ENCODE results near the gene ZFP36L2. TPM values are rescaled to one million over a fixed set of nuclear protein-coding genes. Genes with fewer than 3 reads are reported as not detected.

ZFP36L2 gene
- total and polyA plus RNA-seq, 9 of the 15 experiments (the other 6 are each of a cell fraction or from before 2014, with no cell fraction given), result 4.1 to 60.6 (median 20.3) TPM

DNA sequence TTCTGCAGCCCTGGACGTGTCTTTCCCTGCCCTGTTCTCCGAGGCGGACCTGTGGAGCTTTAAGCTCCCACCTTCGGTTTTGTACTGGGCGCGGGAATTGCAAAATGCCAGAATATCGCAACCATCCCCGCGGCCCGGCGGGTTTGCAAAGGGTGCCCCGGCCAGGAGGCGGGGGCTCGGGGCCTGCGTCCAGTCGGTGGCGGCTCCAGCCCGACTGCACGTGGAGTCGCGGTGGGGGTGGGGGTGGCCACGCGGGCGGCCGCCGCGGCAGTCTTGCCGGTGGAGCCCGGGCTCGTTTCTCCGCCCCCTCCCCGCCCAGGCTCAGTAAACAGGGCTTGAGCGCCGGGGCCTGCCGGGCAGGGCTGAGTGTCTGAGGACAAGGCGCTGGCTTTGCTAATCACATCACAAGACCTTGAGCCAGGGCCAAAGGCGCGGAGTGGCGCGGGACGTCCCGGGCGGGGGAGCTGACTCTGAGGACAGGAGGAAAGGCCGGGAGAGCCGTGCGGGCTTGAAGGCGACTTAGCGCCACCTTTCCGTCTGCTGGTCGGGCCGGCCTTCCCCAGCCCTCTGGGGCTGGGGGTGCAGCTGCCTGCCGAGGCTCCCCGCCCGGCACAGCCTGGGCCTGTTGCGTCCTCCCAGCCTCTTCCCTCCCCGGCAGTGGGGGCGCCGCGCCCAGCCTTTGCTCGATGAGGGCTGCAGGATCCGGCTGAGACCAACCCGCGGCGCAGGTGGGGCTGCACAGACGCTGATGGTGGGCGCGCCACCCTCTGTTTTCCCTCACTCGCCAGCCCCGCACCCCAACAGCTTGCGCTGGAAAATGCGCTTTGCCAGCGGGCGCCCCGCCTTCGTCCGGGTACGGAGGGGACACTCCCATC is 786 bp upstream of the ZFP36L2 start (continued):
- TF ChIP-seq, protein P1, sequence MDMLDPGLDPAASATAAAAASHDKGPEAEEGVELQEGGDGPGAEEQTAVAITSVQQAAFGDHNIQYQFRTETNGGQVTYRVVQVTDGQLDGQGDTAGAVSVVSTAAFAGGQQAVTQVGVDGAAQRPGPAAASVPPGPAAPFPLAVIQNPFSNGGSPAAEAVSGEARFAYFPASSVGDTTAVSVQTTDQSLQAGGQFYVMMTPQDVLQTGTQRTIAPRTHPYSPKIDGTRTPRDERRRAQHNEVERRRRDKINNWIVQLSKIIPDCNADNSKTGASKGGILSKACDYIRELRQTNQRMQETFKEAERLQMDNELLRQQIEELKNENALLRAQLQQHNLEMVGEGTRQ (CRISPR knock-in tag; IDR thresholded peaks at IDR 0.05), result 0 out of 2 replicates have a peak, but pooled peaks have one; percentile 3
- TF ChIP-seq PTRF (tag; IDR thresholded peaks at IDR 0.05), result no peak
- peak; percentile 40; the same call in 1 of the 2 replicates for TF ChIP-seq MTA3 (IDR thresholded peaks at IDR 0.05; ENCODE audit: borderline replicate concordance)
- no peak for TF ChIP-seq GTF2E2 (tag; IDR thresholded peaks at IDR 0.05)
- no peak for TF ChIP-seq ZNF79 (CRISPR knock-in tag; IDR thresholded peaks at IDR 0.05; ENCODE audit: low read depth)
- TF ChIP-seq BRF1 (IDR thresholded peaks at IDR 0.05; ENCODE audit: borderline replicate concordance, extremely low read depth, insufficient read length), result no peak
- TF ChIP-seq, protein P2, sequence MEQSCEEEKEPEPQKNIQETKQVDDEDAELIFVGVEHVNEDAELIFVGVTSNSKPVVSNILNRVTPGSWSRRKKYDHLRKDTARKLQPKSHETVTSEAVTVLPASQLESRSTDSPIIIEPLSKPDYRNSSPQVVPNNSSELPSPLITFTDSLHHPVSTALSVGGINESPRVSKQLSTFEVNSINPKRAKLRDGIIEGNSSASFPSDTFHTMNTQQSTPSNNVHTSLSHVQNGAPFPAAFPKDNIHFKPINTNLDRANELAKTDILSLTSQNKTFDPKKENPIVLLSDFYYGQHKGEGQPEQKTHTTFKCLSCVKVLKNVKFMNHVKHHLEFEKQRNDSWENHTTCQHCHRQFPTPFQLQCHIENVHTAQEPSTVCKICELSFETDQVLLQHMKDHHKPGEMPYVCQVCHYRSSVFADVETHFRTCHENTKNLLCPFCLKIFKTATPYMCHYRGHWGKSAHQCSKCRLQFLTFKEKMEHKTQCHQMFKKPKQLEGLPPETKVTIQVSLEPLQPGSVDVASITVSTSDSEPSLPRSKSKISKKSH (CRISPR knock-in tag; IDR thresholded peaks at IDR 0.05), result no peak
- TF ChIP-seq SPI1 (IDR thresholded peaks at IDR 0.05; ENCODE audit: borderline replicate concordance, low read depth, low read length), result no peak
- no peak for TF ChIP-seq NCOA1 (IDR thresholded peaks at IDR 0.05; ENCODE audit: low read depth)
- no peak for TF ChIP-seq PPARD (CRISPR knock-in tag; IDR thresholded peaks at IDR 0.05)
- TF ChIP-seq JUN (IDR thresholded peaks at IDR 0.05; ENCODE audit: borderline replicate concordance, low read depth, low read length), result 0 out of 2 replicates have a peak, but pooled peaks have one; percentile 29
- TF ChIP-seq JUN (CRISPR knock-in tag; IDR thresholded peaks at IDR 0.05; ENCODE audit: borderline replicate concordance), result no peak
- TF ChIP-seq RBM22 (IDR thresholded peaks at IDR 0.05; ENCODE audit: low read depth, low read length, poor library complexity, severe bottlenecking), result peak; percentile 70
- no peak for TF ChIP-seq MCM5 (IDR thresholded peaks at IDR 0.05; ENCODE audit: low read depth)
- peak; percentile 21; the same call in 1 of the 2 replicates for TF ChIP-seq CREM (IDR thresholded peaks at IDR 0.05; ENCODE audit: low read depth)
- peak; percentile 92 for TF ChIP-seq PHB (CRISPR knock-in tag; IDR thresholded peaks at IDR 0.05)
- peak; percentile 68 for TF ChIP-seq POLR2A (conservative IDR thresholded peaks at IDR 0.05)
- TF ChIP-seq TBP (optimal IDR thresholded peaks at IDR 0.05; ENCODE audit: low read depth, low read length), result peak; percentile 19
- TF ChIP-seq ZNF780A (CRISPR knock-in tag; IDR thresholded peaks at IDR 0.05), result no peak
- no peak for TF ChIP-seq ETS2 (tag; IDR thresholded peaks at IDR 0.05; ENCODE audit: borderline replicate concordance, poor library complexity, severe bottlenecking)
- no peak for TF ChIP-seq ZNF766 (CRISPR knock-in tag; conservative IDR thresholded peaks at IDR 0.05)
- no peak for TF ChIP-seq HDAC6 (IDR thresholded peaks at IDR 0.05; ENCODE audit: low read depth, low read length)
- peak; percentile 15; the same call in 1 of the 2 replicates for TF ChIP-seq SMARCC2 (IDR thresholded peaks at IDR 0.05; ENCODE audit: low read depth)
- peak; percentile 93 for TF ChIP-seq ZFX (CRISPR knock-in tag; IDR thresholded peaks at IDR 0.05)
- TF ChIP-seq LEF1 (IDR thresholded peaks at IDR 0.05), result 0 out of 2 replicates have a peak, but pooled peaks have one; percentile 34
- 0 out of 2 replicates have a peak, but pooled peaks have one; percentile 83 for TF ChIP-seq POLR2H (tag; IDR thresholded peaks at IDR 0.05; ENCODE audit: low read depth)
- TF ChIP-seq ZBTB7A (IDR thresholded peaks at IDR 0.05; ENCODE audit: borderline replicate concordance, control insufficient read depth, low read depth, low read length), result peak; percentile 68; the same call in 1 of the 2 replicates
- no peak for TF ChIP-seq ZNF217 (CRISPR knock-in tag; IDR thresholded peaks at IDR 0.05)
- no peak for TF ChIP-seq SRSF1 (IDR thresholded peaks at IDR 0.05; ENCODE audit: low read depth, low read length)

All from K562 (cell line).